Measurements from ENCODE around the gene BCCIP. TPM values are rescaled to one million over a fixed set of nuclear protein-coding genes. Genes with fewer than 3 reads are reported as not detected.

BCCIP gene
- total RNA-seq, 1 donor from 2014 or later = 36.9 TPM

- intact Hi-C loops (cut with DNase I) = no loop called here
- H3K4me1 ChIP-seq = no peaks in the 10 kb centered on the region
- TF ChIP-seq CTCF (IDR thresholded peaks at IDR 0.05) = no peak
- ATAC-seq (no peak), DNase-seq (no peak)
- no peaks in the 10 kb centered on the region for H3K9me3 ChIP-seq
- no peaks in the 10 kb centered on the region for H3K27me3 ChIP-seq
- no peak overlapping the region for H3K27ac ChIP-seq
- peaks cover 73% of the 10 kb centered on the region for H3K36me3 ChIP-seq
- H3K4me3 ChIP-seq = no peak overlapping the region
These were observed 17.1 kb downstream of the BCCIP start for GRCh38 chr10:125840406-125840805.

- TF ChIP-seq CTCF (IDR thresholded peaks at IDR 0.05) = no peak
- peaks cover 67% of the 10 kb centered on the region for H3K36me3 ChIP-seq
- ATAC-seq (no peak), DNase-seq (no peak)
- intact Hi-C loops (cut with DNase I) = no loop called here
- no peak overlapping the region for H3K4me3 ChIP-seq
- H3K4me1 ChIP-seq = no peaks in the 10 kb centered on the region
- H3K27me3 ChIP-seq = no peaks in the 10 kb centered on the region
- no peak overlapping the region for H3K27ac ChIP-seq
- no peaks in the 10 kb centered on the region for H3K9me3 ChIP-seq
These were observed 17.6 kb downstream of the BCCIP start for GRCh38 chr10:125840955-125841354.

GRCh38 chr10:125843603-125844329 is 20.4 kb downstream of the BCCIP start:
- Histone ChIP-seq H3K4me1 (no peaks in the 10 kb centered on the region), H3K27me3 (no peaks in the 10 kb centered on the region), H3K9me3 (no peaks in the 10 kb centered on the region), H3K36me3 (peaks cover 61% of the 10 kb centered on the region), H3K4me3 (no peak overlapping the region), H3K27ac (no peak overlapping the region)
- no peak for ATAC-seq
- TF ChIP-seq CTCF (IDR thresholded peaks at IDR 0.05) = no peak
- DNase-seq = no peak
- intact Hi-C loops (cut with DNase I) = no loop called here

- DNase-seq = no peak
- Histone ChIP-seq H3K4me3 (no peak overlapping the region), H3K4me1 (no peaks in the 10 kb centered on the region), H3K27ac (no peak overlapping the region), H3K27me3 (no peaks in the 10 kb centered on the region), H3K36me3 (peaks cover 61% of the 10 kb centered on the region), H3K9me3 (no peaks in the 10 kb centered on the region)
- intact Hi-C loops (cut with DNase I) = no loop called here
- no peak for ATAC-seq
- TF ChIP-seq CTCF (IDR thresholded peaks at IDR 0.05) = no peak
These were observed 21.4 kb downstream of the BCCIP start for GRCh38 chr10:125844751-125845221.

GRCh38 chr10:125845617-125846016 is 22.3 kb downstream of the BCCIP start:
- intact Hi-C loops (cut with DNase I) = no loop called here
- Histone ChIP-seq H3K9me3 (no peaks in the 10 kb centered on the region), H3K4me3 (no peak overlapping the region), H3K4me1 (no peaks in the 10 kb centered on the region), H3K27me3 (no peaks in the 10 kb centered on the region), H3K36me3 (peaks cover 59% of the 10 kb centered on the region), H3K27ac (no peak overlapping the region)
- no peak for DNase-seq
- no peak for ATAC-seq
- TF ChIP-seq CTCF (IDR thresholded peaks at IDR 0.05) = no peak

All from upper lobe of right lung (tissue), 1 donor.